Common myeloid progenitor, CD34-positive (primary cell): ENCODE data around the gene AKNA. TPM values are rescaled to one million over a fixed set of nuclear protein-coding genes. Genes with fewer than 3 reads are reported as not detected.

Source experiments
- CTCF ChIA-PET: fragments of 350-600 bp; sonication (Branson Sonifier 250); formaldehyde crosslinking; loops from one replicate; lab custom pipeline; 2021; ENCODE audit warnings: antibody characterized with exemption; lab: Charles Lee
- POLR2A ChIA-PET: fragments of 350-600 bp; sonication (Branson Sonifier 250); formaldehyde crosslinking; loops from one replicate; lab custom pipeline; 2021; ENCODE audit warnings: antibody characterized with exemption; lab: Charles Lee
- DNase-seq, 3 donors: peaks; one replicate each; pipeline versions ENCODE4 v3.0.0 to v3.0.0-alpha.2; 2013
- H3K27ac ChIP-seq, 2 experiments: 1 replicate in 1 of 2; 2 replicates in 1 of 2; pipeline ENCODE4 v1.7.0; 2013; ENCODE audit warnings: inconsistent platforms in 2 of 2, low read length in 2 of 2, mild to moderate bottlenecking in 2 of 2, low read depth in 1 of 2, moderate library complexity in 1 of 2; ENCODE audit not compliant: severe bottlenecking in 2 of 2, insufficient read depth in 1 of 2, poor library complexity in 1 of 2
- H3K27me3 ChIP-seq, 5 experiments: replicated peaks in 2 of 5; 1 replicate in 3 of 5; 2 replicates in 2 of 5; pipeline versions ENCODE4 v1.6.1 to v1.7.0; 2013; ENCODE audit warnings: low read length in 4 of 5, mild to moderate bottlenecking in 2 of 5, moderate library complexity in 2 of 5, inconsistent platforms in 1 of 5; ENCODE audit not compliant: insufficient read depth in 5 of 5, control insufficient read depth in 4 of 5
- H3K36me3 ChIP-seq, 4 experiments: 1 replicate in 2 of 4; 2 replicates in 2 of 4; pipeline versions ENCODE4 v1.6.1 to v1.7.0; 2013; ENCODE audit warnings: low read length in 3 of 4, control low read depth in 1 of 4, mild to moderate bottlenecking in 1 of 4; ENCODE audit not compliant: control insufficient read depth in 4 of 4, insufficient read depth in 4 of 4
- H3K4me1 ChIP-seq, 4 experiments: 1 replicate in 3 of 4; 2 replicates in 1 of 4; pipeline versions ENCODE4 v1.6.1 to v1.7.1; 2013; ENCODE audit warnings: low read length in 3 of 4, mild to moderate bottlenecking in 3 of 4, control low read depth in 1 of 4, inconsistent platforms in 1 of 4, moderate library complexity in 1 of 4; ENCODE audit not compliant: control insufficient read depth in 4 of 4, insufficient read depth in 4 of 4; ENCODE audit errors: control extremely low read depth in 1 of 4
- H3K4me3 ChIP-seq, 7 experiments: 1 replicate in 4 of 7; 2 replicates in 3 of 7; pipeline versions ENCODE4 v1.5.1 to v1.7.0; 2013; ENCODE audit warnings: mild to moderate bottlenecking in 7 of 7, low read length in 6 of 7, moderate library complexity in 6 of 7, inconsistent platforms in 2 of 7, low read depth in 2 of 7, control low read depth in 1 of 7; ENCODE audit not compliant: insufficient read depth in 4 of 7, control insufficient read depth in 1 of 7; ENCODE audit errors: extremely low read depth in 1 of 7
- H3K9me3 ChIP-seq, 5 experiments: 1 replicate in 4 of 5; 2 replicates in 1 of 5; pipeline versions ENCODE4 v1.6.1 to v1.7.1; 2013; ENCODE audit warnings: low read length in 4 of 5, mild to moderate bottlenecking in 2 of 5, inconsistent platforms in 1 of 5, low read depth in 1 of 5, moderate library complexity in 1 of 5; ENCODE audit not compliant: control insufficient read depth in 4 of 5, insufficient read depth in 2 of 5; ENCODE audit errors: control extremely low read depth in 1 of 5
- WGBS: methylation state at CpG from one replicate; pipeline ENCODE4 v1.1.5; 2013; ENCODE audit not compliant: insufficient coverage; 5-methylcytosine and 5-hydroxymethylcytosine counted together
- polyA plus RNA-seq: library from polyadenylated mRNA; unstranded; fragments of 120-200 nt; gene quantifications from one replicate; pipeline ENCODE4 v1.2.1, GENCODE V29; 2013

The AKNA gene, protein sequence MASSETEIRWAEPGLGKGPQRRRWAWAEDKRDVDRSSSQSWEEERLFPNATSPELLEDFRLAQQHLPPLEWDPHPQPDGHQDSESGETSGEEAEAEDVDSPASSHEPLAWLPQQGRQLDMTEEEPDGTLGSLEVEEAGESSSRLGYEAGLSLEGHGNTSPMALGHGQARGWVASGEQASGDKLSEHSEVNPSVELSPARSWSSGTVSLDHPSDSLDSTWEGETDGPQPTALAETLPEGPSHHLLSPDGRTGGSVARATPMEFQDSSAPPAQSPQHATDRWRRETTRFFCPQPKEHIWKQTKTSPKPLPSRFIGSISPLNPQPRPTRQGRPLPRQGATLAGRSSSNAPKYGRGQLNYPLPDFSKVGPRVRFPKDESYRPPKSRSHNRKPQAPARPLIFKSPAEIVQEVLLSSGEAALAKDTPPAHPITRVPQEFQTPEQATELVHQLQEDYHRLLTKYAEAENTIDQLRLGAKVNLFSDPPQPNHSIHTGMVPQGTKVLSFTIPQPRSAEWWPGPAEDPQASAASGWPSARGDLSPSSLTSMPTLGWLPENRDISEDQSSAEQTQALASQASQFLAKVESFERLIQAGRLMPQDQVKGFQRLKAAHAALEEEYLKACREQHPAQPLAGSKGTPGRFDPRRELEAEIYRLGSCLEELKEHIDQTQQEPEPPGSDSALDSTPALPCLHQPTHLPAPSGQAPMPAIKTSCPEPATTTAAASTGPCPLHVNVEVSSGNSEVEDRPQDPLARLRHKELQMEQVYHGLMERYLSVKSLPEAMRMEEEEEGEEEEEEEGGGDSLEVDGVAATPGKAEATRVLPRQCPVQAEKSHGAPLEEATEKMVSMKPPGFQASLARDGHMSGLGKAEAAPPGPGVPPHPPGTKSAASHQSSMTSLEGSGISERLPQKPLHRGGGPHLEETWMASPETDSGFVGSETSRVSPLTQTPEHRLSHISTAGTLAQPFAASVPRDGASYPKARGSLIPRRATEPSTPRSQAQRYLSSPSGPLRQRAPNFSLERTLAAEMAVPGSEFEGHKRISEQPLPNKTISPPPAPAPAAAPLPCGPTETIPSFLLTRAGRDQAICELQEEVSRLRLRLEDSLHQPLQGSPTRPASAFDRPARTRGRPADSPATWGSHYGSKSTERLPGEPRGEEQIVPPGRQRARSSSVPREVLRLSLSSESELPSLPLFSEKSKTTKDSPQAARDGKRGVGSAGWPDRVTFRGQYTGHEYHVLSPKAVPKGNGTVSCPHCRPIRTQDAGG (N-terminal part only)
- polyA plus RNA-seq = 45.8 TPM

DNA sequence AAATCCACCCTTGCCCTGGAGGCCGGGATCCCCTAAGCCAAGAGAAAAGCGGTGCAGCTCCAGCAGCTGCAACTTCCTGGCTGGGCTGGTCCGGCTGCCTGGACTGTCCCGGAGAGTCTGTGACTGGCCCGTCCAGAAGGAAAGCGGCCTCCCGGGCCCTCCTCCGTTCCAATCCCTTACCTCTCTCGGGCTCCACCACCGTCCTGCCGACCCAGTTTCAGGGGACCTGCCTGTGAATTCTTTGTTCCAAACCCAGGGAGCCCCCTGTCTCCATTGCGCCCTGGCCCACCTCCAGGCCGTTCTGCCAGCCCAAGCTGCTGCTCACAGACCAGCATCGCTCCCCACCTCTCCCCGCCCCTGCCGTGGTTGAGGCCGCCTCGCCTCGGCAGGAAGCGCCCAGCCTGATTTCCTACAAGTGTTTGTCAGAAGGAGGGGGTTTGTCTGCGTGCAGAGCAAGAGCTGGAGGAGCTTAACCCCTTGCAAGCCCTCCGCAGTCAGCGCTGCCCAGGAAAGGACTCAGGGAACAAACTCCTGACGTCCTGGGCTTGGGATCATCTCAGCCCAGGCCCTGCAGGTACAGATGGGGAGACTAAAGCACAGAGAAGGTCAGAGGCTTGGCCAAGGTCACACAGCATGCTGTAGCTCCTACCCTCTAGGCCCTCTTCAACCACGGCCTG lies at the start of gene AKNA:
TSS of gene AKNA (minus strand) at position 303 of the 677 bp plus-strand sequence. CDS start 6,649 bp downstream, outside the sequence.
- POLR2A ChIA-PET = interaction anchor here (0.5 to 1.9 kb wide), 6 partner anchors 8 to 511 kb away, joined by 3 to 13 read pairs (median 6); no protein-coding TSS in a partner anchor
- peaks cover 40 to 85% (median 79%) of the 10 kb centered on the region in 4 experiments for H3K4me1 ChIP-seq
- peak within 1 kb of the TSS; percentile 88 to 89 for H3K27ac ChIP-seq
- peaks cover 0 to 10% (median under 1%) of the 10 kb centered on the region in 4 experiments for H3K36me3 ChIP-seq
- 0% methylated on average over 16 of the region's 25 CpGs for WGBS
- H3K9me3 ChIP-seq = no peaks in the 10 kb centered on the region
- no peaks in the 10 kb centered on the region for H3K27me3 ChIP-seq
- peak; percentile 75 to 93 (median 90) for DNase-seq
- H3K4me3 ChIP-seq = peak within 1 kb of the TSS; percentile 67 to 95 (median 90)
- CTCF ChIA-PET = interaction anchor here (0.6 to 17.9 kb wide), 14 partner anchors 8 to 293 kb away, joined by 3 to 255 read pairs (median 4); no protein-coding TSS in a partner anchor

DNA sequence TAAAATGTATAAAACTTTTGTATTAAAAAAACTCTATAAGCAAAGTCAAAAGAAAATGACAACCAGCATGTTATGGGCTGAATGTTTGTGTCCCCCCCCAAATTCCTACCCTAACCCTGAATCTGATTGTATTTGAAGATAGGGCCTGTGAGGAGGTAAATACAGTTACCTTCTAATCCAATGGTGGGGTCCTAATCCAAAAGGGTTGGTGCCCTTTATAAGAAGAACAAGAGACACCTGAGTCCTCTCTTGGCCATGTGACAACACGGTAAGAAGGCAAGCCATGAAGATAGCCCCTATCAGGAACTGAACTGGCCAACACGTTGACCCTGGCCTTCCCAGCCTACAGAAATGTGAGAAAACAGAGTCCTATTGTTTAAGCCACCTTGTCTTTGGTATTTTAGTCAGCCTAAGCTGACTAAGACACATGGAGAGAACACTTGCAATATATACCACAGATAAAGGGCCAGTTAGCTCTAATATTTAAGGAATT lies 49.7 kb upstream of the AKNA start:
- POLR2A ChIA-PET = no interaction called here
- 97% methylated on average over 2 of the region's 2 CpGs for WGBS
- no peak for DNase-seq

GRCh38 chr9:114434878-114435311 lies 47.1 kb upstream of the AKNA start:
- no peaks in the 10 kb centered on the region for H3K36me3 ChIP-seq
- CTCF ChIA-PET = interaction anchor here (0.7 to 7.5 kb wide), 37 partner anchors 8 to 580 kb away, joined by 3 to 88 read pairs (median 5); partner anchors contain the start of gene WHRN

More for the DNA sequence above, 49.7 kb upstream of the AKNA start:
- Histone ChIP-seq H3K36me3 (no peaks in the 10 kb centered on the region), H3K27me3 (no peaks in the 10 kb centered on the region), H3K9me3 (no peaks in the 10 kb centered on the region), H3K27ac (no peak overlapping the region), H3K4me3 (no peak overlapping the region), H3K4me1 (peaks cover 0 to 11% (median 3%) of the 10 kb centered on the region in 4 experiments)
- CTCF ChIA-PET = interaction anchor here (1.0 to 7.5 kb wide), 7 partner anchors 13 to 216 kb away, joined by 3 to 88 read pairs (median 40); partner anchors contain the start of gene WHRN

DNA sequence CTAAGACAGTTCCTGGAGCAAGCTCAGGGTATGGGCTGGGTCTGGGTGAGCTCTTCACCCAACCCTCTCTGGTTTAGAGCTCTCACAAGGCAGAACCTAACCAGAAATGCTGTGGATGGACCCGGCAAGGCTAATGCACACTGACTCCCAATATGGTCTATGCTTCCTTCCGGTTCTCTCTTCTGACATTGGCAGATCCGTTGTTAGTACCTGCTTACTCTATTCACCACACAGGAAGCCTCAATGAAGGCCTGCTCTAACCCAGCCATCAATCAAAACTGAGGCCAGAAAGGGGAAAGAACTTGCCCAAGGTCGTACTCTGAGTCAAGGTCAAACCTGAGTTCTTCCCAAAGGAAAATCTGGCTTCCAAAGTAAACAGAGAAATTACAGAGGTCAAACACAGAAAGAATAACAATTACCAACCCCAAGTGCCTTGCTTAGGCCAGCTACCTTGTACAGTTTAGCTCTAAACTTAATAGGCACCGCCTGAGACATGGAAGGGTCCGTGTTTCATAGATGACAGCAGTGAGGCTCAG lies 46.0 kb upstream of the AKNA start:
- Histone ChIP-seq H3K27ac (no peak overlapping the region), H3K36me3 (no peaks in the 10 kb centered on the region), H3K4me1 (peaks cover 0 to 11% (median 3%) of the 10 kb centered on the region in 4 experiments), H3K9me3 (no peaks in the 10 kb centered on the region), H3K4me3 (no peak overlapping the region), H3K27me3 (peaks cover 0 to 2% (median 0%) of the 10 kb centered on the region in 5 experiments)
- WGBS = 36% methylated on average over 6 of the region's 6 CpGs
- POLR2A ChIA-PET = no interaction called here
- CTCF ChIA-PET = interaction anchor here (0.8 to 7.5 kb wide), 18 partner anchors 11 to 581 kb away, joined by 3 to 88 read pairs (median 5); partner anchors contain the start of gene WHRN
- DNase-seq = peak in 2 of 3 donors; percentile 48 to 55

More at GRCh38 chr9:114434878-114435311, 47.1 kb upstream of the AKNA start:
- no peaks in the 10 kb centered on the region for H3K27me3 ChIP-seq
- WGBS = 47% methylated on average over 7 of the region's 9 CpGs
- POLR2A ChIA-PET = interaction anchor here (0.5 kb wide), 1 partner anchor 219 kb away, joined by 3 read pairs; no protein-coding TSS in a partner anchor
- no peaks in the 10 kb centered on the region for H3K9me3 ChIP-seq
- no peak overlapping the region for H3K27ac ChIP-seq
- no peak overlapping the region for H3K4me3 ChIP-seq
- peak; percentile 61 to 69 (median 62) for DNase-seq
- peaks cover 0 to 11% (median 3%) of the 10 kb centered on the region in 4 experiments for H3K4me1 ChIP-seq

GRCh38 chr9:114433086-114433485 lies 45.3 kb upstream of the AKNA start:
- CTCF ChIA-PET = interaction anchor here (0.8 to 7.5 kb wide), 10 partner anchors 11 to 582 kb away, joined by 3 to 88 read pairs (median 4); partner anchors contain the start of gene WHRN
- POLR2A ChIA-PET = no interaction called here
- H3K4me3 ChIP-seq = no peak overlapping the region
- H3K27me3 ChIP-seq = peaks cover 0 to 2% (median 0%) of the 10 kb centered on the region in 5 experiments
- WGBS = 99% methylated on average over 14 of the region's 15 CpGs
- H3K9me3 ChIP-seq = no peaks in the 10 kb centered on the region
- no peaks in the 10 kb centered on the region for H3K36me3 ChIP-seq
- peaks cover 0 to 11% (median 3%) of the 10 kb centered on the region in 4 experiments for H3K4me1 ChIP-seq
- DNase-seq = no peak
- no peak overlapping the region for H3K27ac ChIP-seq
